MCF 10A (cell line): ENCODE results near the gene NUP62. TPM values are rescaled to one million over a fixed set of nuclear protein-coding genes. Genes with fewer than 3 reads are reported as not detected.

Source experiments
- BruUV-seq: library from RNA; stranded (reverse); fragments of 400-500 nt; replicated peaks from 2 replicates; lab custom pipeline; 2021; lab: Mats Ljungman, UMichigan
- CTCF ChIA-PET: fragments of 300-600 bp; sonication (Branson Sonifier 250); formaldehyde crosslinking; extraction: SDS; loops from one replicate; lab custom pipeline; 2021; ENCODE audit warnings: antibody characterized with exemption, inconsistent platforms; lab: Yijun Ruan, JAX
- POLR2A ChIA-PET: fragments of 300-600, 350-650 bp; sonication (Branson Sonifier 250); formaldehyde crosslinking; extraction: SDS; loops from one replicate; lab custom pipeline; 2020; ENCODE audit warnings: antibody characterized with exemption, inconsistent platforms; lab: Yijun Ruan, JAX
- DNase-seq: peaks from one replicate; pipeline ENCODE4 v3.0.0-alpha.2; 2018; ENCODE audit not compliant: unreplicated experiment
- H3K27ac Mint-ChIP-seq: one replicate; pipeline ENCODE4 v1.8.0; 2022; ENCODE audit warnings: mild to moderate bottlenecking, low read depth, mixed read lengths; ENCODE audit not compliant: unreplicated experiment
- H3K27me3 Mint-ChIP-seq: one replicate; pipeline ENCODE4 v1.8.0; 2022; ENCODE audit warnings: mixed read lengths; ENCODE audit not compliant: insufficient read depth, unreplicated experiment
- H3K36me3 Mint-ChIP-seq: one replicate; pipeline ENCODE4 v1.8.0; 2022; ENCODE audit warnings: mild to moderate bottlenecking, moderate library complexity, mixed read lengths; ENCODE audit not compliant: insufficient read depth, unreplicated experiment
- H3K4me1 Mint-ChIP-seq: one replicate; pipeline ENCODE4 v1.8.0; 2022; ENCODE audit warnings: mixed read lengths; ENCODE audit not compliant: insufficient read depth, unreplicated experiment
- H3K4me3 Mint-ChIP-seq: one replicate; pipeline ENCODE4 v1.8.0; 2022; ENCODE audit warnings: mild to moderate bottlenecking, moderate library complexity, mixed read lengths; ENCODE audit not compliant: unreplicated experiment
- H3K9me3 Mint-ChIP-seq: one replicate; pipeline ENCODE4 v1.8.0; 2022; ENCODE audit warnings: mixed read lengths; ENCODE audit not compliant: unreplicated experiment
- intact Hi-C: fragments of 100-400 bp; cut with micrococcal nuclease; formaldehyde crosslinking; loops from 2 replicates; pipeline ENCODE4 v1.14.1; 2022
- total RNA-seq: library from RNA; stranded (reverse); gene quantifications from 2 replicates; pipeline ENCODE4 v1.2.3, GENCODE V29; 2022
- TF ChIP-seq, protein P1 (sequence below): fragments of 200-600 bp; IDR thresholded peaks from one replicate; pipeline ENCODE4 v1.8.0; 2022; ENCODE audit warnings: antibody characterized with exemption, mild to moderate bottlenecking; ENCODE audit not compliant: unreplicated experiment

The NUP62 gene
- total RNA-seq, 1 experiment from 2014 or later: 44.9 TPM

- H3K4me3 Mint-ChIP-seq: no peak overlapping the region
- no peaks in the 10 kb centered on the region for H3K27me3 Mint-ChIP-seq
- CTCF ChIA-PET: interaction anchor here (1.2 kb wide), 1 partner anchor 44 kb away, joined by 3 read pairs; no protein-coding TSS in a partner anchor
- POLR2A ChIA-PET: no interaction called here
- TF ChIP-seq, protein P1, sequence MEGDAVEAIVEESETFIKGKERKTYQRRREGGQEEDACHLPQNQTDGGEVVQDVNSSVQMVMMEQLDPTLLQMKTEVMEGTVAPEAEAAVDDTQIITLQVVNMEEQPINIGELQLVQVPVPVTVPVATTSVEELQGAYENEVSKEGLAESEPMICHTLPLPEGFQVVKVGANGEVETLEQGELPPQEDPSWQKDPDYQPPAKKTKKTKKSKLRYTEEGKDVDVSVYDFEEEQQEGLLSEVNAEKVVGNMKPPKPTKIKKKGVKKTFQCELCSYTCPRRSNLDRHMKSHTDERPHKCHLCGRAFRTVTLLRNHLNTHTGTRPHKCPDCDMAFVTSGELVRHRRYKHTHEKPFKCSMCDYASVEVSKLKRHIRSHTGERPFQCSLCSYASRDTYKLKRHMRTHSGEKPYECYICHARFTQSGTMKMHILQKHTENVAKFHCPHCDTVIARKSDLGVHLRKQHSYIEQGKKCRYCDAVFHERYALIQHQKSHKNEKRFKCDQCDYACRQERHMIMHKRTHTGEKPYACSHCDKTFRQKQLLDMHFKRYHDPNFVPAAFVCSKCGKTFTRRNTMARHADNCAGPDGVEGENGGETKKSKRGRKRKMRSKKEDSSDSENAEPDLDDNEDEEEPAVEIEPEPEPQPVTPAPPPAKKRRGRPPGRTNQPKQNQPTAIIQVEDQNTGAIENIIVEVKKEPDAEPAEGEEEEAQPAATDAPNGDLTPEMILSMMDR: no peak
- no peak for DNase-seq
- H3K36me3 Mint-ChIP-seq: peaks cover 29% of the 10 kb centered on the region
- no peaks in the 10 kb centered on the region for H3K9me3 Mint-ChIP-seq
- BruUV-seq: no TSS peak
- no peak overlapping the region for H3K27ac Mint-ChIP-seq
- intact Hi-C loops: no loop called here
- no peaks in the 10 kb centered on the region for H3K4me1 Mint-ChIP-seq
Measured at GRCh38 chr19:49888510-49888824, 40.8 kb downstream of the NUP62 start.

DNA sequence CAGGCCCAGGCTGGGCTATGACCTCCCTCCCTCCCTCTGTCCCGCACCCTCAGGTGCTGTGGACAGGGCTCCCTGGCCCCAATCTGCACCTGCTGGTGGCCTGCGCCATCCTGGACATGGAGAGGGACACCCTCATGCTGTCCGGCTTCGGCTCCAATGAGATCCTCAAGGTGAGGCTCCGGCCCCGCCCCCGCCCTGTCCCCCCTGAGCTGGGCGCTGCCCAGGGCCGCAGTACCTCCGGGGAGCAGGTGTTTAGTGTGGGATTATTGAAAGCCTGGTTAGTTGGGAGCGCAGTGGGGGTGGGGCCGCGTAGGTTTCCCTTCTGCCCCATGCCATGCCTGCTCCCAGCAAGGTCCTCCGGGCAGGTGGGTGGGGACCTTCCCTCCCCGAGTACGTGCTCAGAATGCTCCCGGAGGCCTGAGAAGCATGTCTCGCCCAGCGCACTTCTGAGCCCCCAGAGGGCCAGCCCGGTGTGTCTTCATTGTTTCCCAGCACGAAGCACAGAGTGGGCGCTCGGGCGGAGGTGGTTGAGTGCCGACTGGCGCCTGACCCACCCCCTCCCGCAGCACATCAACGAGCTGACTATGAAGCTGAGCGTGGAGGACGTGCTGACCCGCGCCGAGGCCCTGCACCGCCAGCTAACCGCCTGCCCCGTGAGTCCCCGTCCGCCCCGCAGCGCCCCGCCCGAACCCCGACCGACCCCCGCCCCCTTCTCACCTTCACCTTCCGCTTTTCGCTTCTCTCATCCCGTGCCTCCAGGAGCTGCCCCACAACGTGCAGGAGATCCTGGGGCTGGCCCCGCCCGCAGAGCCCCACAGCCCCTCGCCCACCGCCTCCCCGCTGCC lies 41.4 kb downstream of the NUP62 start:
- BruUV-seq: no TSS peak
- H3K4me3 Mint-ChIP-seq: no peak overlapping the region
- no peaks in the 10 kb centered on the region for H3K4me1 Mint-ChIP-seq
- no peak overlapping the region for H3K27ac Mint-ChIP-seq
- TF ChIP-seq, protein P1: no peak
- H3K36me3 Mint-ChIP-seq: peaks cover 35% of the 10 kb centered on the region
- DNase-seq: no peak
- H3K9me3 Mint-ChIP-seq: no peaks in the 10 kb centered on the region
- ChIA-PET CTCF (interaction anchor here (1.2 kb wide), 1 partner anchor 43 kb away, joined by 3 read pairs; no protein-coding TSS in a partner anchor), POLR2A (no interaction called here)
- intact Hi-C loops: no loop called here
- no peaks in the 10 kb centered on the region for H3K27me3 Mint-ChIP-seq

- intact Hi-C loops: no loop called here
- BruUV-seq: no TSS peak
- Mint-ChIP-seq H3K9me3 (no peaks in the 10 kb centered on the region), H3K4me1 (no peaks in the 10 kb centered on the region), H3K36me3 (peaks cover 42% of the 10 kb centered on the region), H3K27ac (no peak overlapping the region), H3K27me3 (no peaks in the 10 kb centered on the region), H3K4me3 (no peak overlapping the region)
- TF ChIP-seq, protein P1: no peak
- ChIA-PET POLR2A (interaction anchor here (0.5 kb wide), 1 partner anchor 20 kb away, joined by 3 read pairs; no protein-coding TSS in a partner anchor), CTCF (interaction anchor here (1.2 kb wide), 1 partner anchor 43 kb away, joined by 3 read pairs; no protein-coding TSS in a partner anchor)
- no peak for DNase-seq
Measured at GRCh38 chr19:49887037-49887664, 42.2 kb downstream of the NUP62 start.

DNA sequence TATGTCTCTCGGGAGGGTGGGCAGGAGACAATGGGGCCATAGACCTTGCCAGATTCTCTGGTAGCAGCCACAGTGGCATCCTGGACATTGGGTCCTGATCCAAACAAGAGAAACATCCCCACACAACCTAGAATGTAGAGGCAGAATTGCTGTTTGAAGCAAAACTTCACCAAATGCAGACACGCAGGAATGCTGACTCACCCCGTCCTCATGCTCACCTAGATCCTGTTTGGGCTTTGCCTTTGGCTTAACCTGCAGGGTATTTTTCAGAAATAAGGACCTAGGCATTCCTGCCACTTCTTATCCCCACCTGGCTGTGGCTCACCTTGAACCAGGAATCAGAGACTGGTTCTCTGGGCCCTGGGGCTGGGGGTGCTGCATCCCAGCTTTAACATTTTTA lies 44.5 kb downstream of the NUP62 start:
- Mint-ChIP-seq H3K27ac (no peak overlapping the region), H3K9me3 (no peaks in the 10 kb centered on the region), H3K36me3 (peaks cover 63% of the 10 kb centered on the region), H3K4me3 (no peak overlapping the region), H3K27me3 (no peaks in the 10 kb centered on the region), H3K4me1 (no peaks in the 10 kb centered on the region)
- POLR2A ChIA-PET: interaction anchor here (0.6 kb wide), 1 partner anchor 392 kb away, joined by 4 read pairs; no protein-coding TSS in a partner anchor
- intact Hi-C loops: no loop called here
- BruUV-seq: no TSS peak
- DNase-seq: no peak
- TF ChIP-seq, protein P1: no peak
- CTCF ChIA-PET: interaction anchor here (0.6 kb wide), 2 partner anchors 426 to 796 kb away, joined by 3 to 4 read pairs; no protein-coding TSS in a partner anchor
